Pons (tissue), 1 donor: ENCODE measurements around the gene RALGAPA2.

Experiments
- DNase-seq: peaks from one replicate; pipeline ENCODE4 v3.0.0-alpha.2; 2016; ENCODE audit warnings: low spot score

Gene RALGAPA2

GRCh38 chr20:20536240-20536933, 176.1 kb downstream of the RALGAPA2 start:
- no peak for DNase-seq

GRCh38 chr20:20535051-20535450, 177.4 kb downstream of the RALGAPA2 start:
- DNase-seq, result no peak

- DNase-seq, result no peak
These were observed 181.2 kb downstream of the RALGAPA2 start for GRCh38 chr20:20531283-20531682.

- DNase-seq, result peak; percentile 84
These were observed 181.9 kb downstream of the RALGAPA2 start for GRCh38 chr20:20530428-20531151.

- DNase-seq, result no peak
These were observed 182.8 kb downstream of the RALGAPA2 start for GRCh38 chr20:20529597-20529996.

- DNase-seq, result no peak
These were observed 183.6 kb downstream of the RALGAPA2 start for GRCh38 chr20:20528861-20529260.

- DNase-seq, result no peak
These were observed 184.8 kb downstream of the RALGAPA2 start for GRCh38 chr20:20527661-20528060.

- peak; percentile 96 for DNase-seq
These were observed 186.7 kb downstream of the RALGAPA2 start for GRCh38 chr20:20525756-20526155.

- DNase-seq, result no peak
These were observed 187.2 kb downstream of the RALGAPA2 start for GRCh38 chr20:20525214-20525613.

GRCh38 chr20:20524756-20525155, 187.7 kb downstream of the RALGAPA2 start:
- no peak for DNase-seq

- no peak for DNase-seq
These were observed 190.7 kb downstream of the RALGAPA2 start for GRCh38 chr20:20521736-20522135.

GRCh38 chr20:20520776-20521175, 191.7 kb downstream of the RALGAPA2 start:
- no peak for DNase-seq

- no peak for DNase-seq
These were observed 193.2 kb downstream of the RALGAPA2 start for GRCh38 chr20:20519269-20519668.

GRCh38 chr20:20518263-20518662, 194.2 kb downstream of the RALGAPA2 start:
- no peak for DNase-seq

- DNase-seq, result no peak
These were observed 195.1 kb downstream of the RALGAPA2 start for GRCh38 chr20:20517296-20517695.

GRCh38 chr20:20513720-20514119, 198.7 kb downstream of the RALGAPA2 start:
- DNase-seq, result peak; percentile 60

- DNase-seq, result no peak
These were observed 206.9 kb downstream of the RALGAPA2 start for GRCh38 chr20:20505554-20505953.

- no peak for DNase-seq
These were observed 208.5 kb downstream of the RALGAPA2 start for GRCh38 chr20:20503777-20504530.

GRCh38 chr20:20501128-20501527, 211.3 kb downstream of the RALGAPA2 start:
- DNase-seq, result no peak

GRCh38 chr20:20500312-20500711, 212.1 kb downstream of the RALGAPA2 start:
- no peak for DNase-seq

GRCh38 chr20:20499439-20499838, 213.0 kb downstream of the RALGAPA2 start:
- no peak for DNase-seq

- DNase-seq, result peak; percentile 93
These were observed 214.2 kb downstream of the RALGAPA2 start for GRCh38 chr20:20498076-20498861.
